Ovary (tissue), 9 donors: ENCODE data around the gene DNAJC1. TPM values are rescaled to one million over a fixed set of nuclear protein-coding genes. Genes with fewer than 3 reads are reported as not detected.

Experiments
- DNase-seq, 5 donors: peaks; one replicate each; pipeline ENCODE4 v3.0.0-alpha.2; 2019 to 2020
- H3K27ac ChIP-seq, 2 donors: fragments of 200-600 bp; one replicate each; pipeline versions ENCODE4 v1.5.1 to v1.8.0; 2019 to 2022
- H3K27me3 ChIP-seq: fragments of 200-600 bp; one replicate; pipeline ENCODE4 v1.8.0; 2022
- H3K36me3 ChIP-seq: fragments of 200-600 bp; sonication (generic); one replicate; pipeline ENCODE4 v1.5.1; 2019
- H3K4me1 ChIP-seq: one replicate; pipeline ENCODE4 v1.8.1; 2013; ENCODE audit warnings: mild to moderate bottlenecking, moderate library complexity; ENCODE audit not compliant: insufficient read depth
- H3K4me3 ChIP-seq: fragments of 200-600 bp; sonication (generic); one replicate; pipeline ENCODE4 v1.5.1; 2017
- H3K9me3 ChIP-seq, 2 donors: fragments of 200-600 bp in 1 of 2; sonication (generic) in 1 of 2; one replicate each; pipeline versions ENCODE4 v1.5.1 to v1.8.1; 2013 to 2019; ENCODE audit warnings: mild to moderate bottlenecking in 1 of 2, moderate library complexity in 1 of 2
- CTCF ChIP-seq, 3 donors: fragments of 450-650 bp in 2 of 3; fragments of 200-600 bp in 1 of 3; IDR thresholded peaks; one replicate each; pipeline versions ENCODE4 v1.5.1 to v1.8.0; 2016 to 2022; ENCODE audit warnings: antibody characterized with exemption in 3 of 3, mild to moderate bottlenecking in 1 of 3
- EP300 ChIP-seq: sonication (generic); formaldehyde crosslinking; IDR thresholded peaks from one replicate; pipeline ENCODE4 v1.6.1; 2017; ENCODE audit warnings: antibody characterized with exemption
- POLR2A ChIP-seq: fragments of 450-650 bp; IDR thresholded peaks from one replicate; pipeline ENCODE4 v1.6.1; 2017; ENCODE audit warnings: antibody characterized with exemption, mild to moderate bottlenecking, moderate library complexity
- WGBS, 3 donors: extraction: QIAGEN DNeasy Blood & Tissue Kit in 1 of 3; methylation state at CpG; one replicate each; pipeline versions ENCODE4 v1.1.5 to v1.1.7; 2013 to 2017; 5-methylcytosine and 5-hydroxymethylcytosine counted together
- intact Hi-C, 4 donors: fragments of 100-400 bp; cut with DNase I; formaldehyde crosslinking; loops; one replicate each; pipeline versions ENCODE4 v1.11.0 to v1.15.1; 2022 to 2023
- polyA plus RNA-seq, 2 donors: library from polyadenylated mRNA; stranded (reverse); fragments of 200-250 nt in 1 of 2; fragments of 350-450 nt in 1 of 2; fragmentation: Illumina TruSeq in 1 of 2; extraction: RNeasy Lipid Tissue Mini Kit (QIAGEN cat#74804) in 1 of 2; gene quantifications; one replicate each; pipeline ENCODE4 v1.2.3, GENCODE V29; 2013 to 2014
- total RNA-seq, 7 donors: library from RNA; depleted of rRNA in 2 of 7; stranded (reverse); fragments of >200 nt in 2 of 7; fragmentation: NEBNext Ultra II Directional in 3 of 7; extraction: Animal tissue kit (Norgen Biotek cat#: 25700) in 3 of 7; gene quantifications; one replicate each; pipeline versions ENCODE4 v1.1.0 to v1.2.4, GENCODE V29; 2016 to 2023
- donor health status: DM: no; HTN: no; CAD: no; lungs with moderate emphysema.
- donor health status: DM: no; HTN: no; CAD: no.
- donor health status: Bipolar disorder and iron deficiency.
- donor health status: DM: yes; HTN: yes; CAD: no.
- donor health status: DM: no; HTN: no; CAD: no.
- donor health status: DM: yes; HTN: yes; CAD: no.

Gene DNAJC1
- total and polyA plus RNA-seq, 9 donors = 18.8 to 62.7 (median 21.0) TPM

- no peaks in the 10 kb centered on the region for H3K27me3 ChIP-seq
- H3K27ac ChIP-seq = no peak overlapping the region
- no peak overlapping the region for H3K4me3 ChIP-seq
- H3K36me3 ChIP-seq = no peaks in the 10 kb centered on the region
- H3K9me3 ChIP-seq = no peaks in the 10 kb centered on the region
- no peak for TF ChIP-seq POLR2A
- no peak for TF ChIP-seq CTCF (IDR thresholded peaks at IDR 0.05)
- TF ChIP-seq EP300 = no peak
- intact Hi-C loops = no loop called here
- peaks cover 8% of the 10 kb centered on the region for H3K4me1 ChIP-seq
- 19 to 53% (median 28%) methylated on average over 8 of the region's 8 CpGs for WGBS, 3 donors
- DNase-seq = no peak
Measured at GRCh38 chr10:21757185-21757901, 246.2 kb downstream of the DNAJC1 start.

GRCh38 chr10:21756707-21757106 is 246.8 kb downstream of the DNAJC1 start:
- intact Hi-C loops = no loop called here
- no peaks in the 10 kb centered on the region for H3K9me3 ChIP-seq
- peaks cover 8% of the 10 kb centered on the region for H3K4me1 ChIP-seq
- WGBS, 3 donors = 60 to 86% (median 73%) methylated on average over 12 of the region's 12 CpGs
- TF ChIP-seq POLR2A (no peak), EP300 (no peak), CTCF (IDR thresholded peaks at IDR 0.05) (no peak)
- H3K4me3 ChIP-seq = no peak overlapping the region
- no peak for DNase-seq
- H3K27me3 ChIP-seq = no peaks in the 10 kb centered on the region
- no peak overlapping the region for H3K27ac ChIP-seq
- no peaks in the 10 kb centered on the region for H3K36me3 ChIP-seq

GRCh38 chr10:21754410-21755011 is 249.0 kb downstream of the DNAJC1 start:
- Histone ChIP-seq H3K9me3 (no peaks in the 10 kb centered on the region), H3K4me3 (no peak overlapping the region), H3K27ac (no peak overlapping the region), H3K36me3 (no peaks in the 10 kb centered on the region), H3K27me3 (no peaks in the 10 kb centered on the region), H3K4me1 (peaks cover 8% of the 10 kb centered on the region)
- 82 to 88% (median 84%) methylated on average over 10 of the region's 10 CpGs for WGBS, 3 donors
- no peak for TF ChIP-seq EP300
- TF ChIP-seq POLR2A = no peak
- TF ChIP-seq CTCF (IDR thresholded peaks at IDR 0.05) = no peak
- intact Hi-C loops = no loop called here
- DNase-seq = no peak

GRCh38 chr10:21753497-21754270 is 249.8 kb downstream of the DNAJC1 start:
- intact Hi-C loops = no loop called here
- Histone ChIP-seq H3K4me1 (peaks cover 8% of the 10 kb centered on the region), H3K36me3 (no peaks in the 10 kb centered on the region), H3K27ac (no peak overlapping the region), H3K9me3 (no peaks in the 10 kb centered on the region), H3K27me3 (no peaks in the 10 kb centered on the region), H3K4me3 (no peak overlapping the region)
- TF ChIP-seq CTCF (IDR thresholded peaks at IDR 0.05) (no peak), EP300 (no peak), POLR2A (no peak)
- no peak for DNase-seq
- WGBS, 3 donors = 88 to 90% (median 89%) methylated on average over 18 of the region's 18 CpGs
